ENCODE measurements around the gene KRTAP5-5. TPM values are rescaled to one million over a fixed set of nuclear protein-coding genes. Genes with fewer than 3 reads are reported as not detected.
"Not testable (repeated sequence)": the region's sequence is repeated elsewhere in the genome, so short reads cannot be mapped to it uniquely, and the experiment has no call there.

Gene KRTAP5-5
- total RNA-seq, 1 experiment from 2014 or later: not detected

DNA sequence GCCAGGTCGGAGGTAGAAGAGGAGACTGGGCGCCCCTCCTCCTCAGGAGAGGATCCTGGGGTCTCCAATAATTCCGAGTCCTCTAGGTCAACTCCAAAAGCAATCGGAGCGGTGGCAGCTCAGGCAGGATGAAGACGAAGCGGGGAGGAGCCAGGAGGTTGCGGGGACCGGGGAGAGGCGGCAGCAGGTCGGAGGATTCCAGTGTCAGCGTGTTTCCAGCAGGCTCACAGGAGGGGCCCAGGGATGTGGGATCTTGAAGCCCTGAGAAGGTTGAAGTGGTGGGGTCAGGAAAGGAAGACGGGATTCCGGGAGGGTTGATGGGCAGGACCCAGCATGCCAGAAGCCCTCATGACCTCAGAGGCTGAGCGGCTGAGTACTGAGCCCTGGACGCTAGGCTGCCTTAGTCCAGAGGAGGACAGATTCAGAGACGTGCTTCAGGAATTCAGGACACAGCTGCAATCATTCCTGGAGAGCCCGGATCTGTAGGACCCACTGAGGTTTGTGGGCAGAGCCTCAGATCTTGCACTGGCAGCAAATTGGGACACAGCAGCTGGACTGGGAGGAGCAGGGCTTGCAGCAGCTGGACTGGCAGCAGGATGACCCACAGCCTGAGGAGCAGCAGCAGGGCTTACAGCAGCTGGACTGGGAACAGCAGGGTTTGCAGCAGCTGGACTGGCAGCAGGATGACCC lies 22.3 kb upstream of the KRTAP5-5 start:
- DNase-seq (ENCODE audit: low read depth): not testable (repeated sequence)

- DNase-seq (ENCODE audit: low read depth): not testable (repeated sequence)
Observed at GRCh38 chr11:1607901-1608300, 21.7 kb upstream of the KRTAP5-5 start.

DNA sequence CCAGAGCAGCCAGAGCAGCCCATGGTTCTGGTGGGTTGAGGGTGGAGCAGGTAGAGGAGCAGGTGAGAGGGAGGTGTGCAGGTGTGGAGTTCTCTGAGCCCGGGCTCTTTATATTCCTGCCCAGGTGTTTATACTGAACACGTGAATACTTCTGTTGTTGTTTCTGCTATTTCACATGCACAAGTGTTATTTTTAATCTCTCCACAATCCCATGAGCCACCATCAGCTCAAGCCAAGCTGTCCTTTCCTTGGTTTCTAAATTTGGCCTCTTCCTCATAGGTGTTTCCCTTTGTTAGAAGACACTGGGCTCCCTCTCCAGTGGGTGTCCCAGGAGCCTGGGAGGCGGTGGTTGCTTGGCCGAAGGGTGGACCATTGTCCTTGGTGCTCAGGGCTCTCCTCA lies 21.2 kb upstream of the KRTAP5-5 start, which contains the start of gene KRTAP5-3:
Gene KRTAP5-3, minus strand, starts transcription at position 101 of the 400 bp plus-strand sequence. Its CDS starts 78 bp downstream, at position 23.
- no peak for DNase-seq (ENCODE audit: low read depth)

GRCh38 chr11:1618231-1618630 lies 11.3 kb upstream of the KRTAP5-5 start:
- no peak for DNase-seq (ENCODE audit: low read depth)

DNA sequence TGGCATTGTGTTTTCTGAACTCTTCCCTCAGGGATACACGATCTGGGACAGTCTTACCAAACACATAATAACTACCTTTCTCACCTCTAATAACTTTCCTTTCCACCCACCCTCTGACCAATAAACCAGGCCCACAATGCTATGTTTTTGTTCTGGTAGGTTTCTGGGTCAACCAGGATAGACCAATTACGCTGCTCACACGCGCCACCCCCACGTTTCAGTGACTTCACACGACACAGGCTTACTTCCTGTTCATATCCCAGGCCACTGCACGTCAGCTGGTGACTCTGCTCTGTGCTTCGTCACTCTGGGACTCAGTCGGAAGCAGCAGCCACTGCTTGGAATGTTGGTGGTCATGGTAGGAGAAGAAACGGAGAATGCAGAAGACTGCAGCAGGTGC lies 10.1 kb upstream of the KRTAP5-5 start:
- DNase-seq (ENCODE audit: low read depth): peak; percentile 49

GRCh38 chr11:1622086-1622485 lies 7.5 kb upstream of the KRTAP5-5 start, which contains the start of gene KRTAP5-4:
KRTAP5-4 (minus strand) TSS chr11:1622138; CDS start chr11:1622093, 45 bp downstream.
- DNase-seq (ENCODE audit: low read depth): no peak

DNA sequence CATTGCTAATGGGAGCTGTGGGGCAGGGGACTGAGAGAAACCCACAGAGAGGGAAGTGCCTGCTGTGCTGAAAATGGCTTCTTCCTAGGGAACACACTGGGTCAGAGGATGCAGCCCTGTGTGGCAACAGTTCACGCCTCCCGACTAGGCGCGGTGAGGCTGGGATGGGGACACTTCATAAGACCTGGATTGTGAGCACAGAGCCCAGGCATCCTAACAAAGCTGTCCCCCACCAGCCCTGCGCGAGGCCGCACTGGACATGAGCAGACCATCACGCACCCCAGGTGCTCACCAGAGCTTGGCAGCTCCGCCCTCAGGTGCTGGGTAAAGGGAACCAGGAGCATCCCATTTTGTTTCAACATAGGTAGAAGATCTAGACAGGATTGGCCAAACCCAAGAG lies 5.9 kb upstream of the KRTAP5-5 start:
- DNase-seq (ENCODE audit: low read depth): no peak

- no peak for DNase-seq (ENCODE audit: low read depth)
Observed at GRCh38 chr11:1624621-1625020, 5.0 kb upstream of the KRTAP5-5 start.

DNA sequence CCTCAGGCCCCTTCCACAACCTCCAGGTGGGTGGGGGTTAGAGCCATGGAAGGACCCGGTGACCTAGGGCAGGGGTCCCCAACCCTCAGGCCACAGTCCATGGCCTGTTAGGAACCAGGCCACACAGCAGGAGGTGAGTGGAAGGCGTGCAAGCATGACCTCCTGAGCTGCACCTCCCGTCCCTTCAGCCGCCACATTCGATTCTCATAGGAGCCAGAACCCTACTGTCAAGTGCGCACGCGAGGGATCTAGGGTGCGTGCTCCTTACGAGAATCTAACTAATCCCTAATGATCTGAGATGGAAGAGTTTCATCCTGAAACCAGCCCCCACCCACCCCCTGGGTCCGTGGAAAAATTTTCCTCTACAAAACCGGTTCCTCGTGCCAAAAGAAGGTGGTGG lies 4.0 kb upstream of the KRTAP5-5 start:
- DNase-seq (ENCODE audit: low read depth): no peak

DNA sequence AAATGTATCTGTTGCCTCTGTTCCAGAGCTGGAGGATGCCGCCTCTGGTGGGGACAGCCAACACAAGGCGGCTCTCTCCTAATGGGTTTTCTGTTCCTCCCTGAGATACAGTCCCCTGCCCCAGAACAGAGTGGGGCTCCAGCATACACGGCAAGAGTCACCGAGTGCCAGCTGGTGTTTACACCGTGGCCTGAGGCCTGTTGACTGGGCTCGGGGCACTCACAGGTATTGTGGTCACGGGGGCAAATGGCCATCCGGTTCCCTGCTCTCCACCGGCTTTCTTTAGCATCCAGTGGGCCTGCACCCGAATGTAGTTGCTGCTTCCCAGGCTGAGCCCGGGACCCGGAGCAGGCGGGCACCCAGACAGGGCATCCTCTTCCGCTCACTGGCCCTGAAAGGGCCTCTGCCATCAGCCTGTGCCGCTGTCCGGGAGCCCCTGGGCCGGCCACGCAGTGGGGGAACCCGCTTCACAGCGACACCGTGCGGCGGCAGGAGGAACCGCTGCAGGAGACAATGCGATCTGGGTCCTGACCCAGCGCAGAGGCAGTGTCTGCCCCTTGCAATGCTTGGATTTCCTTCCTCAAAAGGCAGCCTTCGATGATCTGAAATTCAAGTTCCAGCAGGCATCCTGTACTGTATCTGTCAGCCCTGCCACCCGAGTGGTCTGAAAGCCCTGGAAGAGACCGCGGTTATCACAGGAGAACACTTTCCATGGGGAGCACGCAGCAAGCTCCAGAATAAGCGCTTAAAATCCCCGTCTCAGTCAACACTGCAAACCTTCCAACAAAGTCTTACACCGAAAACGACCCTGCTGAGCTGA lies 859 bp upstream of the KRTAP5-5 start:
- DNase-seq (ENCODE audit: low read depth): peak; percentile 20

DNA sequence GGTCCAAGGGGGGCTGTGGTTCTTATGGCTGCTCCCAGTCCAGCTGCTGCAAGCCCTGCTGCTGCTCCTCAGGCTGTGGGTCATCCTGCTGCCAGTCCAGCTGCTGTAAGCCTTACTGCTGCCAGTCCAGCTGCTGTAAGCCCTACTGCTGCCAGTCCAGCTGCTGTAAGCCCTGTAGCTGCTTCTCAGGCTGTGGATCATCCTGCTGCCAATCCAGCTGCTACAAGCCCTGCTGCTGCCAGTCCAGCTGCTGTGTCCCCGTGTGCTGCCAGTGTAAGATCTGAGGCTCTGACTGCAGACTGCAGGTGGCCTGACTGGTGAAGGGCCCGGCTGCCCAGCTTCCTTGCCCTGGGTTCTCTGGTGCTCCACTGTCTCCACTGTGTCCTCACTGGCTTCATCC lies 696 bp downstream of the KRTAP5-5 start:
- DNase-seq (ENCODE audit: low read depth): no peak

- no peak for DNase-seq (ENCODE audit: low read depth)
Observed at GRCh38 chr11:1631066-1631568, 1.5 kb downstream of the KRTAP5-5 start.

DNA sequence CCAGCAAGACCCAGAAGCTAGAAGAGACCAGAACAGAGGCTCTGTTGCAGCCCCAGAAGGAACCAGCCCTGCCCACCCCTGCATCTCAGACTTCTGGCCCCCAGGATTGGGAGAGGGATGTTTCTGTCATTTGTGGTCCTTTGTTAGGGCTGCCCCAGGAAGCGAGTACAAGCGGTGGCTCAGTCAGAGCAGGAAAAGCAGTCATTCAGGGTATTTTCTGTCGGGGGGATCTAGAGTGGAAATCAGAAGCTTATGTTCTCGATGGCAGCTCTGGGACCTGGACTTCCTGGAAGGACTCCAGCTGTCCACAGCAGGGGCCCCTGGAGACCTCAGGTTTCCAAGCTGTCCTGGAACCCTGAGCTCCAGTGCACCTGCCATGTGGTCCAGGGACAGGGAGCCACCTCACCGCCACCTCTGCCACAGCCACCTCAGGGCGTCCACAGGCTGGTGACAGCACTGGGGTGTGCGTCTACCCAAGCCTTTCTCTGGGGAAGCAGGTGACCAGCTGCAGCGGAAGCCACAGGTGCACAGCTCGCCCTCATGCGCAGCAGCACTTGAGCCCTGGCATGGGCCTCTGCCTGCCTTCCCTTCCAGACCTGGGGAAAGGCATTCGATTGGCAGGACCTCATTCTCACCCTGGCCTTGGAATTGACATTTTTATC lies 2.6 kb downstream of the KRTAP5-5 start:
- DNase-seq (ENCODE audit: low read depth): no peak

DNA sequence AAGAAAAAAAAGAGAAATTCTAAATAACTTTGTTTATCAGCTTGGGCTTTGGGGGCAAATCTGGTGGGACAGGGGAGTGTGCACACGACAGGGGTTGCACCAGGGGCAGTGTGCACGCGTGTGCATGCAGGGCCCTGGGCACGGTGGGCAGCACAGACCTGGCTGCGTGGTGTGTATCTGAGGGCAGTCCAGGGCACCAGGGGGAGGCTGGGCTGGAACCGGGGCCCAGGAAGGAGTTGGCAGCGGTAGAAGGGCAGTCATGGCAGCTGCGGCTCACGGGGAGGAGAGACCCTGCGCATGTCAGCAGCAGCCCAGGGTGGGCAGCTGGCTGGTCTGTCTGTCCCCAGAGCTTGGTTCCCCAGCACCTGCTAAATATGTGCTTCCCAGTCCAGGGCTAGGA lies 4.3 kb downstream of the KRTAP5-5 start:
- no peak for DNase-seq (ENCODE audit: low read depth)

DNA sequence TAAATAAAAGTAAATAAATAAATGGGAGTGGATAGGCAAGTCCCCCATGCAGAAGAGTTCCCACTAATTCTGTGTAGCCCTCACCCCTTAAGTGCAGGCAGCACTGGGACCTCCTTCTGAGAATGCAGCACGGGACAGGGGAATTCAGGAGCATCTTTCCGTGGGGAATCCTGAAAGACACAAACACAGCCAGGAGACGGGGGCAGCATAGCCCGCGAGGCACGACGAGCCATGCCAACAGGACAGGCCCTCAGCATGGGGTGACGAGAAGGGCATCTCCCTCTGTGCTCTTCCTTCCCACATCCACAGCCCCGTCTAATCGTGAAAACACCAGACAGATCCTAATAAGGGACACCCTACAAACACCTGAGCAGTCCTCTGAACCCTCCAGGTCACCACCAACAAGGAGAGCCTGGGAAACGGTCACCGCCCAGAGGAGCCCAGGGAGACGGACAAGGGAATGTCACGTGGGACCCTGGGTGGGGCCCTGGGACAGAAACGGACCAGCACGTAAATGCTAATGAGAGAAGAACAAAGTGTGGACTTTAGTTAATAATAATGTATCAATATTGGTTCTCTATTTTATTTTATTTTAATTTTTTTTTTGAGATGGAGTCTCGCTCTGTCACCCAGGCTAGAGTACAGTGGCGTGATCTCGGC lies 6.8 kb downstream of the KRTAP5-5 start:
- no peak for DNase-seq (ENCODE audit: low read depth)

DNA sequence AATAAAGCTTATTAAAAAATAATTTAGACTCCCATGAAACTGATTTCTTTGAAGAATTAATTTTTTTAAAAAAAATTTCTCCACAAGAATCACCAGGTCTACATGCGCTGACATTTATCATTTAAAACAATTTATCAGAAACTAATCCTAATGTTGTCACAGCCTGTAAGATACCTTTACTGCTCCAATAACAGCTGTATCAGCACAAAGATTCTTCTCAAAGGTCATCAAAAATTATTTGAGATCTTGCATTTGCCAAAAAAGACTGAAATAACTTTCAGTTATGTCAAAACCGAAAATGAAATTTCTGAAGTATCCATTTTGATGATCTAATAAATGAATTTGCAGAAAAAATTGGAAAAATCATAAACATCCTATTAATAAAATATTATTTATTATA lies 8.1 kb downstream of the KRTAP5-5 start:
- no peak for DNase-seq (ENCODE audit: low read depth)

- no peak for DNase-seq (ENCODE audit: low read depth)
Observed at GRCh38 chr11:1638344-1638743, 8.8 kb downstream of the KRTAP5-5 start.

DNA sequence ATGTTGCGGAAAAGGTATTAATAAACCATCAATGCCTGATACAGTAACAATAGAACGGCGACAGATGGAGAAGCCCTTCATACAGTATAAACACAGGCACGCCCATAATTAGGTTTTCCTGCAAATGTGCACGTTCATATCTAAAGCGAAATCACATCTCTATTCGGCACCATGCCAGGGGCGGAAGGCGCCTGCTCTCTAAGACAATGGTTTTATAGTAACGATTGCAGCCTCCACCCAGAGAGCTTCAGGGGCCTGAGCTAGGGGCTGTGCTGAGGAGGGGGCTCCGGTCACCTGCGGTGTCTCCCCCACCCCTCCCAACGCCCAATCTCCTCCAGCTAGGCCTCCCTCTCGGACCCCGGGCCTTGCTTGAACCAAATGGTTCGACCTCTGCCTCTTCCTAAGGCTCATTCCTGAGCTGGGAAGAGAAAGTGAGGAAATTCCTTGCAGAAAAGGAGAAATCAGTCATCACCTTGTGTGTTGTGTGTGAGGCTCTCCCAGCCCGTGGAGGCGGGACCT lies 9.6 kb downstream of the KRTAP5-5 start:
- peak; percentile 18 for DNase-seq (ENCODE audit: low read depth)

DNA sequence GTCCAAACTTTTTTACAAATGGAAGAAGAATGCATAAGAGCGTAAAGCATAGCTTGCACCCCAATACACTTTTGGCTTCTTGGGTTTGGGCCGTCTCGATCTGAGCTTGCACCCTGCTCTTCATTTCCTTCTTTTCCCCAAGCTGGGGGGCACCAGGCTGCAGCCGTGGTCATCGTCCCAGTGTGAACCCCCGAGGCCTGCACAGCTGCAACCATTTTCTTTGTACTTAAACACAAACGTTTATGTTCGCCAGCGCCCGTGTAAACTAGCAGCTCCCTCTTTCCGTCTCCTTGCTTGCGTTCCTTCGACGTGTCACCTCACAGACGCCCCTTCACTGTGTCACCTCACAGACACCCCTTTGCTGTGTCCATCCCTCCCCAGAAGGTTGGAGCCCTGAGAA lies 10.1 kb downstream of the KRTAP5-5 start:
- DNase-seq (ENCODE audit: low read depth): no peak

GRCh38 chr11:1640076-1640946 lies 10.7 kb downstream of the KRTAP5-5 start:
- DNase-seq (ENCODE audit: low read depth): peak; percentile 30
